ENCODE data around the gene HOXC10. TPM values are rescaled to one million over a fixed set of nuclear protein-coding genes. Genes with fewer than 3 reads are reported as not detected.

HOXC10 gene
- total RNA-seq, 1 experiment from 2014 or later: 3.8 TPM

DNA sequence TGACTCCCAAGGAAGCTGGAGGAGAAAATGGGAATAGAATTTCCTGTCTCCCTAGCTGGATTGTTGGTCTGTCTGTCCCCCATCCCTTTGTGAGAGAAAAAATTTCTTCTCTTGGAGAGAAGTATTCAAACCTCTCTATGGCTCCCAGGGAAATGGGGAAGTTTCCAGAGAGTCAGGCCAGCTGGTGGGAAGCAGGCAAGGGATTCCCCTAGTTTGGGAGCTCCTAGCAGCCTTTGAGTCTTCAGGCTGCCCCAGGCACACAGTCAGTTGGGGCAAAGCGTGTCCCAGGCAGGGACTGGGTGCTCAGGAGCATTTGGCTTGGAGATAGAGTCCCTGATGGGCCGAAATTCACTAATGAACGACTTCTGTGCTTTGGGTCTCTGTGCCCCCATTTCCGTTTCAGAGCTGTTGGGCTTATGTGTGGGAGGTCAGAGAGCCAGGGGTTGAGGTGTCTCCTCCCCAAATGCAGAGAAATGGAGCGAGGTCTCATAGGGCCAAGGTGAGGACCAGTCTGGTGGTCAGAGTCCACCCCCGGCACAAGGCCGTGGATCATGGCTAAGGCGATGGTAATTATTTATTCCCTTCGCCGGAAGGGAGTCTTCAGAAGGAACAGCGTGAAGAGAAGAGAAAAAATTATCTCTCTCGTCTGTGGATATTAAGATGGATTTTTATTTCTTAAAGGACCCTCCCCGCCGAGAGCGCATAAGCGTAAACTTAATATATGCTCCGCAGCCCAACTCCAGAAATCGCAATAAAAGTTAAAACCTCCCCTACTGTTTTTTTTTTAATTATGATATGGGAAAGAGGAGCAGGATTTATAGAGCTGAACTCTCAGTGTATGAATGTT, 8.4 kb downstream of the HOXC10 start:
- RAD21 ChIA-PET (ENCODE audit: low non-redundant PET in 1 of 2, low total read pairs in 2 of 2, uncharacterized antibody in 2 of 2, unreplicated experiment in 2 of 2): interaction anchor here in 1 of 2 experiments (0.6 kb wide), 1 partner anchor 83 kb away, joined by 3 read pairs; no protein-coding TSS in a partner anchor
- Histone ChIP-seq H3K36me3 (ENCODE audit: control insufficient read depth in 1 of 2, insufficient read depth in 2 of 2, low read length in 2 of 2) (no peaks in the 10 kb centered on the region), H3K4me3 (replicated peaks in 1 of 2; ENCODE audit: low read depth in 1 of 2, low read length in 2 of 2) (no peak overlapping the region), H2AFZ (ENCODE audit: low read depth, low read length, poor library complexity, severe bottlenecking) (no peak overlapping the region), H3K9me2 (ENCODE audit: insufficient read depth) (no peaks in the 10 kb centered on the region), H3K4me2 (ENCODE audit: low read length) (peak overlapping the region; percentile 94; the same call in 1 of the 2 replicates), H3K9me3 (ENCODE audit: control insufficient read depth in 1 of 2, insufficient read depth in 1 of 2, low read depth in 1 of 2, low read length in 2 of 2) (no peaks in the 10 kb centered on the region), H3K9ac (ENCODE audit: low read length) (no peak overlapping the region), H3K79me2 (ENCODE audit: insufficient read depth, low read length) (peaks cover 29% of the 10 kb centered on the region), H3K4me1 (ENCODE audit: control insufficient read depth in 1 of 2, insufficient read depth in 2 of 2, low read length in 2 of 2) (peaks cover 14 to 36% of the 10 kb centered on the region in 2 experiments), H4K20me1 (ENCODE audit: insufficient read depth) (no peaks in the 10 kb centered on the region), H3K27ac (ENCODE audit: low read depth, low read length) (no peak overlapping the region), H3K27me3 (ENCODE audit: insufficient read depth, low read length) (no peaks in the 10 kb centered on the region)
- intact Hi-C loops (cut with micrococcal nuclease): no loop called here
- CTCF ChIA-PET: interaction anchor here (1.2 to 2.1 kb wide), 4 partner anchors 8 to 215 kb away, joined by 3 to 15 read pairs (median 4); partner anchors contain the start of gene HOXC10
- POLR2A ChIA-PET: no interaction called here
- BruUV-seq (replicated peaks): no TSS peak
- TF ChIP-seq POLR2A (IDR thresholded peaks at IDR 0.05; ENCODE audit: borderline replicate concordance, extremely low read depth, insufficient read depth, insufficient read length): no peak
- TF ChIP-seq, protein P1, sequence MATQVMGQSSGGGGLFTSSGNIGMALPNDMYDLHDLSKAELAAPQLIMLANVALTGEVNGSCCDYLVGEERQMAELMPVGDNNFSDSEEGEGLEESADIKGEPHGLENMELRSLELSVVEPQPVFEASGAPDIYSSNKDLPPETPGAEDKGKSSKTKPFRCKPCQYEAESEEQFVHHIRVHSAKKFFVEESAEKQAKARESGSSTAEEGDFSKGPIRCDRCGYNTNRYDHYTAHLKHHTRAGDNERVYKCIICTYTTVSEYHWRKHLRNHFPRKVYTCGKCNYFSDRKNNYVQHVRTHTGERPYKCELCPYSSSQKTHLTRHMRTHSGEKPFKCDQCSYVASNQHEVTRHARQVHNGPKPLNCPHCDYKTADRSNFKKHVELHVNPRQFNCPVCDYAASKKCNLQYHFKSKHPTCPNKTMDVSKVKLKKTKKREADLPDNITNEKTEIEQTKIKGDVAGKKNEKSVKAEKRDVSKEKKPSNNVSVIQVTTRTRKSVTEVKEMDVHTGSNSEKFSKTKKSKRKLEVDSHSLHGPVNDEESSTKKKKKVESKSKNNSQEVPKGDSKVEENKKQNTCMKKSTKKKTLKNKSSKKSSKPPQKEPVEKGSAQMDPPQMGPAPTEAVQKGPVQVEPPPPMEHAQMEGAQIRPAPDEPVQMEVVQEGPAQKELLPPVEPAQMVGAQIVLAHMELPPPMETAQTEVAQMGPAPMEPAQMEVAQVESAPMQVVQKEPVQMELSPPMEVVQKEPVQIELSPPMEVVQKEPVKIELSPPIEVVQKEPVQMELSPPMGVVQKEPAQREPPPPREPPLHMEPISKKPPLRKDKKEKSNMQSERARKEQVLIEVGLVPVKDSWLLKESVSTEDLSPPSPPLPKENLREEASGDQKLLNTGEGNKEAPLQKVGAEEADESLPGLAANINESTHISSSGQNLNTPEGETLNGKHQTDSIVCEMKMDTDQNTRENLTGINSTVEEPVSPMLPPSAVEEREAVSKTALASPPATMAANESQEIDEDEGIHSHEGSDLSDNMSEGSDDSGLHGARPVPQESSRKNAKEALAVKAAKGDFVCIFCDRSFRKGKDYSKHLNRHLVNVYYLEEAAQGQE (IDR thresholded peaks at IDR 0.05; ENCODE audit: low read depth): no peak
- ATAC-seq (no peak), DNase-seq (ENCODE audit: low read depth, low spot score) (no peak)

DNA sequence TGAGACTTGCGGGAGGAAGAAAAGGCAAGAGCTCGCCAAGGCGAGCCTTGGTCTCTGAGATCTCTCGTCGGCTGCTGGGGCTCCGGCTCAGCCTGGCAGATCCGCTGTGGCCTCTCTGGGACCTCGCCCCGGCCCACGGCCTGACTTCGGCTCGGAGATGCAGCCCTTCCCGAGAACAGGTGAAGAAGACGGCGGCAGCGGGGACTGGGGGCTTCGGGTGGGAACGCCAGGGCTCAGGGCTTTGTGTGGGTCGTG, 9.0 kb downstream of the HOXC10 start:
- POLR2A ChIA-PET: no interaction called here
- H3K79me2 ChIP-seq (ENCODE audit: insufficient read depth, low read length): peaks cover 35% of the 10 kb centered on the region

More for the DNA sequence above, 9.0 kb downstream of the HOXC10 start:
- Histone ChIP-seq H3K36me3 (ENCODE audit: control insufficient read depth in 1 of 2, insufficient read depth in 2 of 2, low read length in 2 of 2) (no peaks in the 10 kb centered on the region), H3K27ac (ENCODE audit: low read depth, low read length) (peak overlapping the region; percentile 81; the same call in 1 of the 2 replicates), H2AFZ (ENCODE audit: low read depth, low read length, poor library complexity, severe bottlenecking) (no peak overlapping the region), H3K9ac (ENCODE audit: low read length) (peak overlapping the region; percentile 97), H3K4me2 (ENCODE audit: low read length) (peak overlapping the region; percentile 94), H3K9me3 (ENCODE audit: control insufficient read depth in 1 of 2, insufficient read depth in 1 of 2, low read depth in 1 of 2, low read length in 2 of 2) (no peaks in the 10 kb centered on the region), H4K20me1 (ENCODE audit: insufficient read depth) (no peaks in the 10 kb centered on the region), H3K4me3 (replicated peaks in 1 of 2; ENCODE audit: low read depth in 1 of 2, low read length in 2 of 2) (peak overlapping the region; percentile 78 to 85; a peak in 3 of 4 replicates), H3K9me2 (ENCODE audit: insufficient read depth) (no peaks in the 10 kb centered on the region), H3K4me1 (ENCODE audit: control insufficient read depth in 1 of 2, insufficient read depth in 2 of 2, low read length in 2 of 2) (peaks cover 20 to 39% of the 10 kb centered on the region in 2 experiments), H3K27me3 (ENCODE audit: insufficient read depth, low read length) (no peaks in the 10 kb centered on the region)
- no peak for ATAC-seq
- no peak for TF ChIP-seq SRF (IDR thresholded peaks at IDR 0.05; ENCODE audit: low read depth)
- TF ChIP-seq, protein P2, sequence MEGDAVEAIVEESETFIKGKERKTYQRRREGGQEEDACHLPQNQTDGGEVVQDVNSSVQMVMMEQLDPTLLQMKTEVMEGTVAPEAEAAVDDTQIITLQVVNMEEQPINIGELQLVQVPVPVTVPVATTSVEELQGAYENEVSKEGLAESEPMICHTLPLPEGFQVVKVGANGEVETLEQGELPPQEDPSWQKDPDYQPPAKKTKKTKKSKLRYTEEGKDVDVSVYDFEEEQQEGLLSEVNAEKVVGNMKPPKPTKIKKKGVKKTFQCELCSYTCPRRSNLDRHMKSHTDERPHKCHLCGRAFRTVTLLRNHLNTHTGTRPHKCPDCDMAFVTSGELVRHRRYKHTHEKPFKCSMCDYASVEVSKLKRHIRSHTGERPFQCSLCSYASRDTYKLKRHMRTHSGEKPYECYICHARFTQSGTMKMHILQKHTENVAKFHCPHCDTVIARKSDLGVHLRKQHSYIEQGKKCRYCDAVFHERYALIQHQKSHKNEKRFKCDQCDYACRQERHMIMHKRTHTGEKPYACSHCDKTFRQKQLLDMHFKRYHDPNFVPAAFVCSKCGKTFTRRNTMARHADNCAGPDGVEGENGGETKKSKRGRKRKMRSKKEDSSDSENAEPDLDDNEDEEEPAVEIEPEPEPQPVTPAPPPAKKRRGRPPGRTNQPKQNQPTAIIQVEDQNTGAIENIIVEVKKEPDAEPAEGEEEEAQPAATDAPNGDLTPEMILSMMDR (IDR thresholded peaks at IDR 0.05 in 2 of 3, conservative IDR thresholded peaks at IDR 0.05 in 1 of 3; ENCODE audit: borderline replicate concordance in 1 of 3, insufficient read depth in 1 of 3, low read depth in 2 of 3, low read length in 2 of 3): no peak
- TF ChIP-seq, protein P3, sequence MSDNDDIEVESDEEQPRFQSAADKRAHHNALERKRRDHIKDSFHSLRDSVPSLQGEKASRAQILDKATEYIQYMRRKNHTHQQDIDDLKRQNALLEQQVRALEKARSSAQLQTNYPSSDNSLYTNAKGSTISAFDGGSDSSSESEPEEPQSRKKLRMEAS (IDR thresholded peaks at IDR 0.05): no peak
- no peak for TF ChIP-seq EZH2phosphoT487 (IDR thresholded peaks at IDR 0.05; ENCODE audit: borderline replicate concordance)
- no peak for TF ChIP-seq POLR2A (IDR thresholded peaks at IDR 0.05; ENCODE audit: borderline replicate concordance, extremely low read depth, insufficient read depth, insufficient read length)
- TF ChIP-seq, protein P4, sequence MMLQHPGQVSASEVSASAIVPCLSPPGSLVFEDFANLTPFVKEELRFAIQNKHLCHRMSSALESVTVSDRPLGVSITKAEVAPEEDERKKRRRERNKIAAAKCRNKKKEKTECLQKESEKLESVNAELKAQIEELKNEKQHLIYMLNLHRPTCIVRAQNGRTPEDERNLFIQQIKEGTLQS (IDR thresholded peaks at IDR 0.05): no peak
- TF ChIP-seq ZNF274 (IDR thresholded peaks at IDR 0.05; ENCODE audit: low read depth, low read length): no peak
- intact Hi-C loops (cut with micrococcal nuclease): no loop called here
- CTCF ChIA-PET: interaction anchor here (1.3 to 2.1 kb wide), 3 partner anchors 9 to 214 kb away, joined by 3 to 15 read pairs (median 3); partner anchors contain the start of gene HOXC10
- no TSS peak for BruUV-seq (replicated peaks)
- RAD21 ChIA-PET (ENCODE audit: low non-redundant PET in 1 of 2, low total read pairs in 2 of 2, uncharacterized antibody in 2 of 2, unreplicated experiment in 2 of 2): interaction anchor here in 1 of 2 experiments (0.6 kb wide), 1 partner anchor 83 kb away, joined by 3 read pairs; no protein-coding TSS in a partner anchor
- no peak for DNase-seq (ENCODE audit: low read depth, low spot score)
